ENCODE measurements around the gene ZNF217. TPM values are rescaled to one million over a fixed set of nuclear protein-coding genes. Genes with fewer than 3 reads are reported as not detected.

The ZNF217 gene
- total and polyA plus RNA-seq, 2 donors (not counting 3 experiments of a cell fraction or from before 2014, with no cell fraction given) = 5.8 to 31.7 TPM

GRCh38 chr20:53622247-53623133 is 28.9 kb upstream of the ZNF217 start:
- Histone ChIP-seq H3K36me3 (ENCODE audit: control insufficient read depth in 2 of 2, extremely low read depth in 1 of 2, insufficient read depth in 2 of 2, low read length in 2 of 2) (no peaks in the 10 kb centered on the region), H4K20me1 (replicated peaks; ENCODE audit: control insufficient read depth, extremely low read depth, insufficient read depth, low read length) (no peaks in the 10 kb centered on the region), H3K9me3 (replicated peaks; ENCODE audit: control insufficient read depth, insufficient read depth, low read length) (no peaks in the 10 kb centered on the region), H3K4me1 (ENCODE audit: control insufficient read depth, extremely low read depth, insufficient read depth, low read length) (peaks cover 26% of the 10 kb centered on the region), H3K4me3 (replicated peaks in 1 of 3; ENCODE audit: insufficient read depth in 1 of 3, low read depth in 1 of 3, low read length in 3 of 3) (no peak overlapping the region), H3K27me3 (ENCODE audit: control insufficient read depth in 2 of 2, insufficient read depth in 2 of 2, low read length in 2 of 2) (no peaks in the 10 kb centered on the region), H3K79me2 (ENCODE audit: control insufficient read depth, insufficient read depth, low read length) (no peaks in the 10 kb centered on the region), H3K9ac (replicated peaks; ENCODE audit: extremely low read depth, insufficient read depth, low read length) (peak overlapping the region; percentile 83), H3K27ac (ENCODE audit: insufficient read depth, low read depth, low read length) (peak overlapping the region; percentile 92), H3K4me2 (ENCODE audit: insufficient read depth, low read length) (peak overlapping the region; percentile 90), H3K9me1 (replicated peaks; ENCODE audit: control insufficient read depth, extremely low read depth, insufficient read depth, low read length) (no peaks in the 10 kb centered on the region), H2AFZ (ENCODE audit: low read depth, low read length) (peak overlapping the region; percentile 94)
- BruUV-seq (replicated peaks) = no TSS peak
- dilution Hi-C loops (cut with MboI; ENCODE audit: extremely low pct_ligation_motif_present, low sequenced_read_pairs) = no loop called here
- TF ChIP-seq POLR2AphosphoS5 (IDR thresholded peaks at IDR 0.05; ENCODE audit: insufficient read depth, low read depth, low read length) = no peak
- no peak for TF ChIP-seq GATA2 (IDR thresholded peaks at IDR 0.05; ENCODE audit: insufficient read depth, insufficient read length, low read depth, low read length)
- no peak for TF ChIP-seq MAX (IDR thresholded peaks at IDR 0.05; ENCODE audit: insufficient read depth, insufficient read length)
- TF ChIP-seq CTCF (IDR thresholded peaks at IDR 0.05; ENCODE audit: extremely low read depth in 1 of 2, insufficient read depth in 1 of 2, low read depth in 1 of 2, low read length in 2 of 2) = no peak
- ChIA-PET CTCF (interaction anchor here (0.6 to 3.8 kb wide), 15 partner anchors 8 to 317 kb away, joined by 3 to 28 read pairs (median 4); partner anchors contain the start of gene ZNF217), POLR2A (interaction anchor here (0.5 to 3.5 kb wide), 4 partner anchors 20 to 162 kb away, joined by 3 to 27 read pairs (median 4); partner anchors contain the start of gene ZNF217)
- no peak for FAIRE-seq
- intact Hi-C loops (cut with micrococcal nuclease) = loop anchor here (1.0 to 10.0 kb wide), 5 partner anchors 20 to 1128 kb away; no protein-coding TSS in a partner anchor
- no peak for DNase-seq (ENCODE audit: low read depth, low spot score)

All from endothelial cell of umbilical vein (primary cell).